EH (cell line): ENCODE measurements around the gene CTNS.
A peak's percentile ranks its signal among the peaks of the same experiment; 100 is the strongest.

Experiments
- DNase-seq: peaks from one replicate; pipeline ENCODE4 v3.0.0-alpha.2; 2015; ENCODE audit warnings: low read depth

The CTNS gene

DNA sequence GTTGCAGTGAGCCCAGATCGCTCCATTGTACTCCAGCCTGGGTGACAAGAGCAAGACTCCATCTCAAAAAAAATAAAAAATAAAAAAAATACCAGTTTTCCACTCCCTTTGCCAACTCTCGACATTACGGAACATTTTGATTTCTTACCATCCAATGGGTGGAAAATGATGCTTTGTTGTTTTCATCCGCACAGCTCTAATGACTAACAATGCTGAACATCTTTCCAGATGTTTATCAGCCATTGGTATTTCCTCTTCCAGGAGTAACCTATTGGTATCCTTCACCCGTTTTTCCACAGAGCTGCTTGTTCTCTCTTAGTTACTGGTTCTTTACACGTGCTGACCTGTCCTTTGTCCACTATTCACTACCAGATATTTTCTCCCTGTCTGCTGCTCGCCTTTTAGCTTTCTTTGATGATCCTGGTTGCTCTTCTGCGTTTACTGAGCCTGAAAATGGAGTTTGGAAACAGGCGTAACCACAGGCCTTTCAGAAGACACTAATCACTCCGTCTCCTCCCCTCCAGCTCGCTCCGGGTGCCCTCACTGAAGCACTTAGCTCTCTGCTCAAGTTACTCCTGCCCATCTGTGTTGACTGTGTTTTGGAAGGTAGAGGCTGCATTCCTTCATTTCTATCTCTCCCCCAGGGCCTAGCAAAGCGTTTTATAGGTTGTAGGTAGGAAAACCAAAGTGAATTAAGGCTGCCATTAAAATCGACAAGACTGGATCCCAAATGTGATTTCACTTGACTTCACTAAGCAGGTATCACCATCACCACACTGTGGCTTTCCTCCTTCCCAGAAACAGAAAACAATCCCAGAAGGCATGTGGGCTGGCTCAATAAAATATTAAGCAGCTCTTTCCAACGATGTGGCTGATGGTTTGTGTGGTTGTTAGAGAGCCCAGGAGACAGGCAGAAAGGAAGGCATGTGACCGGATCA is 9.5 kb upstream of the CTNS start:
- DNase-seq, result peak; percentile 45

DNA sequence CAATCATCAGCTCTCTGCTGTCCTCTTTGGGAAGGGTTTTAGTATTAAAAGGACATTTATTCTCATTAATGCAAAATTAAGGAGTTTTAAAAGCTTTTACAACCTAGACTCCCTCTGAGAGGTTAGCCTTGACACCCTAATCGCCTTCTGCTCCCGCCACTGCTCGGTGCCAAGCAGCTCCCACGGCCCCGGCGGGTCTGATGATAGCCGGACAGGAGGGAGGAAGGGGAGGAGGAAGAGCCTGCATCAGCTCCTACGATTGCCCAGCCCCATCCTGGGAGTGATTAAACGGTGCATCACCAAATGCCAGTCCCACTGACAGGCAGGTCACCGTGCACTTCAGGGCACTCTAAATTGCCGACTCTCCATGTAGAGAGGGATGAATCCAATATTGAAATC is 8.8 kb upstream of the CTNS start:
- peak; percentile 42 for DNase-seq

DNA sequence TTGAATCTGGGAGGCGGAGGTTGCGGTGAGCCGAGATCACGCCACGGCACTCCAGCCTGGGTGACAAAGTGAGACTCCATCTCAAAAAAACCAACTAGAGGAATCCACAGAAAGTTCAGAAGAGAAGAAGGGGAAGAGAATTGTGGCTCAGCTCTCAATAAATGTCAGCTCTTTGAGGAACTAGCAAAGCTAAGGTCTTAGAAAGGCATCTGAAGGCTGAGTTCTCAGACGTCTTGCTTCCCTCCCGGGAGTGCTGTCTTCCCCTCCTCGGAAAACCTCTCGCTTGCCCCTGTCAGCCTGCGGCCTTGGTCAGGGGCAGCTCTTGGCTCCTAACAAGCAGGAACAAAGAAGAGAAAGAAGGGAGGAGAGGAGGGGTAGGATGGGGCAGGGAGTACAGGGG is 5.8 kb upstream of the CTNS start:
- no peak for DNase-seq

- DNase-seq, result no peak
Observed at GRCh38 chr17:3632287-3632686, 4.3 kb upstream of the CTNS start.

DNA sequence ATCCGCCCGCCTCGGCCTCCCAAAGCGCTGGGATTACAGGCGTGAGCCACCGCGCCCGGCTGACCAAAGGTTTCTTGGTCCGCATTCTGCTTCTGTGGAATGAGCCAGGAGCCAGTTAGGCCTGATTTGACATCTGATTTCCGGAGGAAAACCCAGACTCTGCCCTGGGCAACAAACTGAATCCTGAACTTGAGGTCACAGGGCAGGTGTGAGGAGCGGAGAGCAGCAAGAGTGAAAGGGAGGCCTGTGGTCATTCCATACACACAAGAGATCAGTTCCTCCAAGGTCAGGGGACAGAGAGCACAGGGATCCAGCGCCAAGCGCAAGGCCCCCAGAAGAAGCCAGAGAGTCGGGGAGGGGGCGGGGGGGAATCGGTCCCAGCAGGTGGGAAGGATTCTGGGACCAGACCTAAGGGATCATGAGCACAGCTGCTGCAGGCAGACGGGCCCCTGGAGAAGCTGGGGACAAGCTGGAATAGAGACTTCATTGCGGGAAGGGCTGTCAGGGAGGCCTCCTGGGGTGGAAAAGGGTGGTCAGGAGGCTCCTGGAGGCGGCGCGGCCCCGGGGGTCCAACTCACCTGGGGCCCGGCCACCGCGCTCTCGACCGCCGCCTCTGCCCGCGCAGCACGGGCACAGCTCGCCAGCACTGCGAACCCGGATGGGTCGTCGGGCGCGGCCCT is 946 bp upstream of the CTNS start:
- DNase-seq, result no peak

GRCh38 chr17:3636908-3637373 is 381 bp downstream of the CTNS start:
- DNase-seq, result no peak

DNA sequence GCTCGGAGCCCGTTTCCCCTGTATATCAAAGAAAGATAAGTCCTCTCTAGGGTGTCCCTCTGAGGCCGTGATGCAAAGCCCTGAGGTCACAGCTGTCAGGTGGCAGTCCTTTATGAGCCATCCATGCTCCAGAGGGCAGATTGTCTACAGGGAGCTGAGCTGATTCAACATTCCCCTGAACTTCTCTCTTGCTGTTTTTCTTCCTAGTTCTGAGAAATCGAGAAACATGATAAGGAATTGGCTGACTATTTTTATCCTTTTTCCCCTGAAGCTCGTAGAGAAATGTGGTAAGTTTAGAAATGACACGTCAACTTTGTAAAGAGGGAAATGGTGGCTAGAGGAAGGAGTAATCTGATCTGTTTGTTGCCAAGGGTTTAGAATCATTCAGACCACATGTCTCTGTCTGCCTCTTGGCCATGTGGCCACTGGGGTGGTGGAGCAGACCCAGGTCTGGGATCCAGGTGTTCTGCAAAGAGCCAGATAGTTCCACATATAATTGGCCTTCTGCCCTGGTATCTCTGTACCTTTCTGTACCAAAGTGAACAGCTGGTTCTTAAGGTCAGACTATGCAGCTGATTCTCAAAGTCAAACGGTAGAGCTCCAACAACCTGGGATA is 3.5 kb downstream of the CTNS start:
- DNase-seq, result peak; percentile 80

DNA sequence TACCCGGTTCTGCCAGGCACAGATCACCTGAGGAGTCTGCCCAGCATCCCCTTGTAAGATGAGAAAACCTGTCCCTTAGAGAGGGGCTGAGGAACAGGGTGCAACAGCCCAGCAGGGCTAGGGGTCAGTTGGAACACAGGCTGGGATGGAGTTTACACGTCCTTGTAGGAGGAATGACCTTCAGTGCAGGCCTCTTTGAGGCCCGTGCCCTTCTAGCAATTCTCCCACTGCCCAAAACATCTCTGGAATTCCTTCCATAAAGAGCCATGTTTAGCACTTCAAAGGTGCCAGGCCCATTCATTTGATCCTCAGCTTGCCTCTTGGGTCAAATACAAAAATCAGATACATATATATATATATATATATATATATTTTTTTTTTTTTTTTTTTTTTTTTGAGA is 4.5 kb downstream of the CTNS start:
- no peak for DNase-seq

- DNase-seq, result no peak
Observed at GRCh38 chr17:3641717-3642486, 5.3 kb downstream of the CTNS start.

- DNase-seq, result no peak
Observed at GRCh38 chr17:3643889-3644349, 7.4 kb downstream of the CTNS start.

DNA sequence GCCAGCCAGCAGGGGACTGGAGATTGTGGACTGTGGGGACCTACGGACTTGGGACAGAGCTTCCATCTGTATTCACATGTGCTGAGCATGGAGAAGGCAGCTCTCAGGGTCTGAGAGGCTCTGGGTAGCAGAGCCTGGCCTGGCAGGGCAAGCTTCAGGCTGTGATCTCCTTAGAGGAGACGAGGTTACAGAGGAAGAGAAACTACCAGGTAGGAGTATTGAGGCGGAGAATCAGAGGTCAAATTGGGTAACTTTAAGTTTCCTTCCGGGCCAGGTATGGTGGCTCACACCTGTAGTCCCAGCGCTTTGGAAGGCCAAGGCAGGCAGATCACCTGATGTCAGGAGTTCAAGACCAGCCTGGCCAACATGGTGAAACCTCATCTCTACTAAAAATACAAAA is 8.8 kb downstream of the CTNS start:
- no peak for DNase-seq

- no peak for DNase-seq
Observed at GRCh38 chr17:3647251-3647650, 10.7 kb downstream of the CTNS start.

DNA sequence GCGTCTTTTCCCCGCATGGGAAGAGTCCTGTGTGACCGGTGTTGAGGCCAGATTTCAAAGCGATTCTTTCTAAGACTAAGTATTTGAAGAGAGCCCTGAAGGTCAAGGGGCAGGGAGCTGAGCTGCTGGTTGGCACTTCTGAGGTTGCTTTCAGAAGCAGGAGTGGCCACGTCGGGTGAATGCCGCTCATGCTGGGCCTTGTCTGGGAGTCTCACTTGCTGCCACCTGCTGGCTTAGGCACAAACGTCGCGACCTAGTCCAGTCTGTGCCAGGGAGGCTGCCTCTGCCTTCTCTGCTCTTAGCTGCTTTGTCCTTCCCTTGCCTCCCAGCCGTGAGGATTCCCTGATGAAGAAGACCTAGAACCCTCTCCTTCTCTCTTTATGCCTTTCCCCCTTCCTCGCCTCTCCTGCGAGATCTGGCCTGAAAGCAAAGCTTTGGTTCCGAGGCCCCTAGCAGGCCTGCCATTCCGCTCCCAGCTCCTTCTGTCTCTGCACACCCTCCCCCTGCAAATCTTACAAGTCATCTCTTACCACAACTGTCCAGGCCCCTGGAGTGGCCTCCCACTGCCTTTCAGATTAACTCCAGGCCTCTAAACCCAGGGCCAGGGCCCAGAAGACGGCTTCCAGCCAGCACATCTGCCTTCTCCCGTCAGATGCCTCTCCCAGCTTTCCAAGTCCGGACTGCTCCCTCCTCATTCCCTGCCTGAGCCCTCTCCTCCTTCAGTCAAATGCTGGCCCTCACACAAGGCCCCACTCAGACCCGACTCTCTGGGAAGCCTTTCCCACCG is 11.4 kb downstream of the CTNS start:
- peak; percentile 70 for DNase-seq

DNA sequence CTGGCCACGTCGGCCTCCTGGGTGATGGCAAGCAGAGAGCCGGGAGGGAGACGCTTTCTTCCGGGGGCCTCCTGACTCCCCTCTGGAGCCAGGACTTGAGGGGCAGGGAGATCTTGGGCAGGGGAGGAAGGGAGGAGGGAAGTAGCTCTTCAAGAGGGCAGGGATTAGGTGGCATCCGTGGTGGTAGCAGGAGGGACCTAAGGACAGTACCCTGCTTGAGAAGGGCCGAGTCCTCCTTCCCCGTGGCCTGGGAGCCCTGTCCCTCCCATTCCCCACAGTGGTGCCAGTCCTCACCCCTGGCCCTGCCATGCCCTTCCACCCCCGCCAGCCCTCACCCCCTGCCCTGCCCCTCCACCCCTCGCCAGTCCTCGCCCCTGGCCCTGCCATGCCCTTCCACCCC is 19.2 kb downstream of the CTNS start:
- DNase-seq, result no peak

DNA sequence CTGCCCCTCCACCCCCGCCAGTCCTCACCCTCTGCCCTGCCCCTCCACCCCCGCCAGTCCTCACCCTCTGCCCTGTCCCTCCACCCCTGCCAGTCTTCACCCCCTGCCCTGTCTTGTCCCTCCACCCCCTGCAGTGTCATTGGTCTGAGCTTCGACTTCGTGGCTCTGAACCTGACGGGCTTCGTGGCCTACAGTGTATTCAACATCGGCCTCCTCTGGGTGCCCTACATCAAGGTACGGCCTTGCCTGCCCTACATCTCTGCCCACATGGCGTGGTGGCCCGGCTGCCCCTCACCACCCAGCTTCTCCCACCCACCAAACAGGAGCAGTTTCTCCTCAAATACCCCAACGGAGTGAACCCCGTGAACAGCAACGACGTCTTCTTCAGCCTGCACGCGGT is 19.8 kb downstream of the CTNS start:
- no peak for DNase-seq

- no peak for DNase-seq
Observed at GRCh38 chr17:3656755-3657587, 20.4 kb downstream of the CTNS start.

- no peak for DNase-seq
Observed at GRCh38 chr17:3657588-3657869, 21.0 kb downstream of the CTNS start.

DNA sequence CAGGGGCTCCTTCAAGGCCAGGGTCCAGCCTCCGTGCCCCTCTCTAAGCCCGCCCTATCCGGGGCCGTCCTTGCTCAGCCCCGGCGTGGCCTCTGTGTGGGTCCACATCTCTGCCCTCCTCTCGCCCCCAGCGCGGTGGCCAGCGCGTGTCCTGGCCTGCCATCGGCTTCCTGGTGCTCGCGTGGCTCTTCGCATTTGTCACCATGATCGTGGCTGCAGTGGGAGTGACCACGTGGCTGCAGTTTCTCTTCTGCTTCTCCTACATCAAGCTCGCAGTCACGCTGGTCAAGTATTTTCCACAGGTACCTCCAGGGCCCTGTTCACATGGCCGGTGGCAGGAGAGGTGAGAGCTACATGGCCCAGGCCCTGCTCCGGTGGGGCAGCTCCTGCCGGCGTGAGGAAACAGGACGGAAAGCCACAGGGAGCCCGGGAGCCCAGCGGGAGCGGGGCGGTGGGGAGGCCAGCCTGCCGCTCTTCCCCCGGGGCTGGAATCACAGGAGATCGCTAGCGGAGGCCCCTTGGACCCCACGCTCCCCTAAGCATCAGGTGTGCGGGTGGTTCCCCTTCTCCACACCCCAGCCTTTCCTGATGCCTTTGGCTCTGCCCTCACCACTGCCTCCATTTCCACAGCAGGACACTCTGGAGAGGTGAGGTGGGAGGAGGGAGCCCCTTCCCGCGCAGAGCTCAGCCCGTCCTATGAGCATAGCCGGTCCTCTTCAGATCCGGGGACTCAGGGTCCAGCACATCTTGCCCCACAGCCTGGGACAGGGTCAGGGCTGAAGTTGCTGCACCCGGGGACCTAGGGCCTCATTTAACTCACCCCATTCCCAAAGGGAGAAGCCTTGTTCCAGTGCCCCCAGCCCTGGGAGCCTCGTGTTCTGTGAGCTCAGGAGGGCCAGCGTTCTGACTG is 21.6 kb downstream of the CTNS start:
- DNase-seq, result no peak

- DNase-seq, result no peak
Observed at GRCh38 chr17:3658784-3659449, 22.4 kb downstream of the CTNS start.
